ENCODE data around the gene SKAP1. TPM values are rescaled to one million over a fixed set of nuclear protein-coding genes. Genes with fewer than 3 reads are reported as not detected.

Gene SKAP1
- total RNA-seq, 1 experiment from 2014 or later = not detected

DNA sequence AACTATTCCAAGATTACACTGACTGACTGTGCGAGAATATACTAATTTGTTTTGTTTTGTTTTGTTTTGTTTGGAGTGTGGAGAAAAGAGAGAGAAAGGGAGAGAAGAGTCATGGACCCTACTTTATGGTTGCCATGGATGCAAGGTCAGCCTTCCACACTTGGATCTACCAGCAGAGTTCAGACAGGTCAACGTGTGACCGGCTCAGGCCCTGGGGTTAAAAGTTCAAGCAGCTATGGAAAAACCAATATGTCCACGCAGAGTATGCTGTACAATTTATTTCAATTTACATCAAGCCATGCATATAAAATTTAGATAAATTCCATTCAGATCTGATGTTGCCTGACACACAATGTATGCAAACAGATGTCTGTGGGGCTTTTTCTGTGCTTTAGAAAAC, 122.8 kb downstream of the SKAP1 start:
- CTCF ChIA-PET = interaction anchor here (0.6 to 2.8 kb wide), 18 partner anchors 12 to 316 kb away, joined by 3 to 17 read pairs (median 5); partner anchors contain the start of gene HOXB5

DNA sequence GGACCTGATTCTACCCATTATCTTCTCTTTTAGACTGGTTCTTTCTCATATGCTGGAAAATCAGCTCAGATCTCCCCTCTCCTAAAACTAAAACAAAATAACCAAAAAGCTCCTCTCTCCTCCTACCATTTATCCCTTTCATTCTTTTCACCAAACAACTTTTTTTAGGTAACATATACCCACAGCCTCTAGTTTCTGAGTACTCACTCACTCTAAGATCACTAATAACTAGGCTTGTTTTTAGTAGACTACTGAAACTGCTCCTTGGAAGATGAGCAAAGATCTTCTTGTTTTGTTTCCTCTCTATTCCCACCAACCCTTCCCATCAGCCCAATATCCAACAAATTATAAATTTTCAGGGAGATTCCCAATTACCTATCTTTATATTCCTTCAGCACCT, 129.0 kb downstream of the SKAP1 start:
- Mint-ChIP-seq H3K27me3 (ENCODE audit: insufficient read depth, unreplicated experiment) (peaks cover 79% of the 10 kb centered on the region), H3K27ac (ENCODE audit: low read depth, unreplicated experiment) (no peak overlapping the region)
- no TSS peak for BruUV-seq (replicated peaks)

More for the DNA sequence above, 122.8 kb downstream of the SKAP1 start:
- POLR2A ChIA-PET = no interaction called here
- peaks cover 94% of the 10 kb centered on the region for H3K27me3 Mint-ChIP-seq (ENCODE audit: insufficient read depth, unreplicated experiment)
- no peak overlapping the region for H3K27ac Mint-ChIP-seq (ENCODE audit: low read depth, unreplicated experiment)
- TF ChIP-seq, protein P1, sequence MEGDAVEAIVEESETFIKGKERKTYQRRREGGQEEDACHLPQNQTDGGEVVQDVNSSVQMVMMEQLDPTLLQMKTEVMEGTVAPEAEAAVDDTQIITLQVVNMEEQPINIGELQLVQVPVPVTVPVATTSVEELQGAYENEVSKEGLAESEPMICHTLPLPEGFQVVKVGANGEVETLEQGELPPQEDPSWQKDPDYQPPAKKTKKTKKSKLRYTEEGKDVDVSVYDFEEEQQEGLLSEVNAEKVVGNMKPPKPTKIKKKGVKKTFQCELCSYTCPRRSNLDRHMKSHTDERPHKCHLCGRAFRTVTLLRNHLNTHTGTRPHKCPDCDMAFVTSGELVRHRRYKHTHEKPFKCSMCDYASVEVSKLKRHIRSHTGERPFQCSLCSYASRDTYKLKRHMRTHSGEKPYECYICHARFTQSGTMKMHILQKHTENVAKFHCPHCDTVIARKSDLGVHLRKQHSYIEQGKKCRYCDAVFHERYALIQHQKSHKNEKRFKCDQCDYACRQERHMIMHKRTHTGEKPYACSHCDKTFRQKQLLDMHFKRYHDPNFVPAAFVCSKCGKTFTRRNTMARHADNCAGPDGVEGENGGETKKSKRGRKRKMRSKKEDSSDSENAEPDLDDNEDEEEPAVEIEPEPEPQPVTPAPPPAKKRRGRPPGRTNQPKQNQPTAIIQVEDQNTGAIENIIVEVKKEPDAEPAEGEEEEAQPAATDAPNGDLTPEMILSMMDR (IDR thresholded peaks at IDR 0.05; ENCODE audit: unreplicated experiment) = no peak
- H3K4me1 Mint-ChIP-seq (ENCODE audit: insufficient read depth, unreplicated experiment) = no peaks in the 10 kb centered on the region
- H3K9me3 Mint-ChIP-seq (ENCODE audit: unreplicated experiment) = no peaks in the 10 kb centered on the region
- no peak overlapping the region for H3K4me3 Mint-ChIP-seq (ENCODE audit: unreplicated experiment)
- no TSS peak for BruUV-seq (replicated peaks)
- intact Hi-C loops (cut with micrococcal nuclease) = loop anchor here (5.0 kb wide), 1 partner anchor 90 kb away; no protein-coding TSS in a partner anchor
- H3K36me3 Mint-ChIP-seq (ENCODE audit: insufficient read depth, unreplicated experiment) = no peaks in the 10 kb centered on the region
- no peak for DNase-seq (ENCODE audit: unreplicated experiment)

DNA sequence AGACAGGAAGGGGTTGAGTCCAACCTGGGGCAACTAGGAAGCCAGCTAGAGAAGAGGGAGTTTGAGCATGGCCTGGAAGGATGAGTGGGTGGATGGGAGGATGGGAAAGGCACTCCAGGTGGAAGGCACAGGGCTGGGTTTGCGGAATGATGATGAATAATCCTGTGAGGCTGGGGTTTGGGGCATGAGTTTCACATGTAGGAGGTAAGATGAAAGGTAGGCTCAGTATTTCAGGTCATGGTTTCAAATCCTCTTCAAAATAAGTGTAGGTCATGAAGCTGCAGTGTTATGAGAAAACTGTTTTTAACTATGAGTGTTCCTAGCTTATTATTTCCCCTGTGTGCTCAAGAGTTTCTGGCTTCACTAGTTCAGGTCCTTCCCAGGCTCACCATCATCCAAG, 130.3 kb downstream of the SKAP1 start:
- no TSS peak for BruUV-seq (replicated peaks)
- no peak for DNase-seq (ENCODE audit: unreplicated experiment)
- Mint-ChIP-seq H3K4me1 (ENCODE audit: insufficient read depth, unreplicated experiment) (no peaks in the 10 kb centered on the region), H3K9me3 (ENCODE audit: unreplicated experiment) (no peaks in the 10 kb centered on the region), H3K36me3 (ENCODE audit: insufficient read depth, unreplicated experiment) (no peaks in the 10 kb centered on the region), H3K27me3 (ENCODE audit: insufficient read depth, unreplicated experiment) (peaks cover 66% of the 10 kb centered on the region), H3K4me3 (ENCODE audit: unreplicated experiment) (no peak overlapping the region), H3K27ac (ENCODE audit: low read depth, unreplicated experiment) (no peak overlapping the region)
- intact Hi-C loops (cut with micrococcal nuclease) = no loop called here
- POLR2A ChIA-PET = no interaction called here
- TF ChIP-seq, protein P1 (IDR thresholded peaks at IDR 0.05; ENCODE audit: unreplicated experiment) = no peak
- CTCF ChIA-PET = interaction anchor here (0.6 to 1.0 kb wide), 3 partner anchors 52 to 336 kb away, joined by 3 to 4 read pairs (median 4); no protein-coding TSS in a partner anchor

More for the DNA sequence above, 129.0 kb downstream of the SKAP1 start:
- TF ChIP-seq, protein P1 (IDR thresholded peaks at IDR 0.05; ENCODE audit: unreplicated experiment) = no peak
- ChIA-PET POLR2A (interaction anchor here (0.6 kb wide), 1 partner anchor 14 kb away, joined by 3 read pairs; no protein-coding TSS in a partner anchor), CTCF (no interaction called here)
- Mint-ChIP-seq H3K4me1 (ENCODE audit: insufficient read depth, unreplicated experiment) (no peaks in the 10 kb centered on the region), H3K36me3 (ENCODE audit: insufficient read depth, unreplicated experiment) (no peaks in the 10 kb centered on the region), H3K9me3 (ENCODE audit: unreplicated experiment) (no peaks in the 10 kb centered on the region), H3K4me3 (ENCODE audit: unreplicated experiment) (no peak overlapping the region)
- DNase-seq (ENCODE audit: unreplicated experiment) = no peak
- intact Hi-C loops (cut with micrococcal nuclease) = no loop called here

DNA sequence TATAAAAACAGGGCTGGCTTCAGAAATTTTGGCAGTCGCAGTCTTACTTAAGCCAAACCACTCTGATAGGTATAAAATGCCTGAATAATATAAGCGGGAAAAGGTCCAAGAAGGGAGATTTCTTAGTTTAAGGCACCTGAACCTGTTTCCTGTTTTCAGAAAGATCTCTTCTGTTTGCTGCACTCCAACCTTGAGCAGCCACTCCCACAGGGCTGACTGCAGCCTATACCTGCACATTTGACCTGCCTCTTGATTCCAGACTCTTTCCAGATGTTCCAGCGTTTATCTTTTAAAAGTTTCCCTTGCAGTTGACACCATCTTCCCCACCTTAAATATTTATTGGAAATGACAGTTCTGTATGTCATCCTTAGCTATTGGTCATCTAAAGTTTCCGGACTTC, 132.2 kb downstream of the SKAP1 start:
- intact Hi-C loops (cut with micrococcal nuclease) = no loop called here
- Mint-ChIP-seq H3K27me3 (ENCODE audit: insufficient read depth, unreplicated experiment) (peaks cover 61% of the 10 kb centered on the region), H3K36me3 (ENCODE audit: insufficient read depth, unreplicated experiment) (no peaks in the 10 kb centered on the region), H3K4me1 (ENCODE audit: insufficient read depth, unreplicated experiment) (no peaks in the 10 kb centered on the region), H3K4me3 (ENCODE audit: unreplicated experiment) (no peak overlapping the region), H3K27ac (ENCODE audit: low read depth, unreplicated experiment) (no peak overlapping the region), H3K9me3 (ENCODE audit: unreplicated experiment) (no peaks in the 10 kb centered on the region)
- POLR2A ChIA-PET = interaction anchor here (1.3 kb wide), 1 partner anchor 21 kb away, joined by 3 read pairs; no protein-coding TSS in a partner anchor
- CTCF ChIA-PET = interaction anchor here (0.6 kb wide), 1 partner anchor 10 kb away, joined by 5 read pairs; no protein-coding TSS in a partner anchor
- BruUV-seq (replicated peaks) = no TSS peak
- TF ChIP-seq, protein P1 (IDR thresholded peaks at IDR 0.05; ENCODE audit: unreplicated experiment) = no peak
- no peak for DNase-seq (ENCODE audit: unreplicated experiment)

Data from MCF 10A (cell line).